Left cardiac atrium (tissue), 4 donors: ENCODE measurements around the gene NTPCR. TPM values are rescaled to one million over a fixed set of nuclear protein-coding genes. Genes with fewer than 3 reads are reported as not detected.
"Not testable (repeated sequence)": the region's sequence is repeated elsewhere in the genome, so short reads cannot be mapped to it uniquely, and the experiment has no call there.

ENCODE experiments used
- ATAC-seq, 2 donors: fragments of 200-7000 bp; cut with Tn5 transposase; one replicate each; pipeline ENCODE4 v1.9.1; 2020; ENCODE audit warnings: mild to moderate bottlenecking in 2 of 2, moderate library complexity in 2 of 2
- DNase-seq: peaks from one replicate; pipeline ENCODE4 v3.0.0-alpha.2; 2020
- intact Hi-C, 2 donors: fragments of 100-400 bp; cut with DNase I; formaldehyde crosslinking; loops; one replicate each; pipeline versions ENCODE4 v1.14.1 to v1.15.1; 2022 to 2023
- total RNA-seq, 2 donors: library from RNA; stranded (reverse); fragmentation: NEBNext Ultra II Directional; extraction: Animal tissue kit (Norgen Biotek cat#: 25700); gene quantifications; one replicate each; pipeline ENCODE4 v1.2.1, GENCODE V29; 2021
- donor health status: DM: no; HTN: yes; CAD: no.
- donor health status: DM: no; HTN: yes; CAD: no; lungs with severe emphysema.
- donor health status: DM: yes; HTN: yes; CAD: no.
- donor health status: Dilated cardiomyopathy.

NTPCR gene
- total RNA-seq, 2 donors from 2014 or later: 46.4 to 58.4 TPM

DNA sequence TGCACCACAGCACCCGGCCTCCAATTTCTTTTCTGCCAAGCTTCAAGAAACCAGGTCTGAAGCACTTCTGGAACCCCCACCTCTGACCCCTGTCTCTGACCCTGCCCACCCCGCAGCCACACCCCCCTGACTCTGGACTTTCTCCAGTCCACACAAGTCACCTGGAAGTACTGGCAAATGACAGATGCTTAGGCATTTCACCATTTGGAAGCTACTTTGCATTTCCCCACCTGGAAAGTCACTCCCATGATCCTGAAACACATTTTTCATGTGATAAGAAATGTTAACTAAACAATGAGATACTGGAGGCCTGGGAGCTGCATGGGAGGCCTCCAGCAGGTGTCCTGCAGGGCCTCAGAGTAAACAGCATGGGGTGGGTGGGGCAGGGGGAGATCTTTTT lies 45.7 kb downstream of the NTPCR start:
- intact Hi-C loops: no loop called here
- ATAC-seq (no peak), DNase-seq (no peak)

- ATAC-seq (no peak), DNase-seq (no peak)
- intact Hi-C loops: no loop called here
These were observed 47.7 kb downstream of the NTPCR start for GRCh38 chr1:232998138-232998537.

DNA sequence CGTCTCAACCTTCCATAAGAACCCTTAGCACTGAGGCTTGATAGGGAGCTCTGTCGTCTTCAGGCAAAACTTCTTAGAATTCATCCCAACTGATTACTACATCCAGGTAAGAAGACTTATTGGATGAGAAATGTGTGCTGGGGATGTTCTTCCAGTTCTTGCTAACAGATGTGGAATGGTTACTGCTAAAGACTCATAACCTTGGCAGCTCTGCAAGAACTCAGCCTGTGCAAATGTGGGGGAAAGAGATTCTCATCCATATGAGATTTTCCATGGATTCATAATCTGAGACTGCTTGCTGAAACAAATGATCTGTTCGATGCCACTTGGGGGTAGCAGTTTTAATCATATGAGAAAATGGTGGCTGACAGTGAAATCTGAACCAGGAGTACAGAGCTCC lies 48.2 kb downstream of the NTPCR start:
- intact Hi-C loops: no loop called here
- DNase-seq: no peak
- ATAC-seq: no peak

DNA sequence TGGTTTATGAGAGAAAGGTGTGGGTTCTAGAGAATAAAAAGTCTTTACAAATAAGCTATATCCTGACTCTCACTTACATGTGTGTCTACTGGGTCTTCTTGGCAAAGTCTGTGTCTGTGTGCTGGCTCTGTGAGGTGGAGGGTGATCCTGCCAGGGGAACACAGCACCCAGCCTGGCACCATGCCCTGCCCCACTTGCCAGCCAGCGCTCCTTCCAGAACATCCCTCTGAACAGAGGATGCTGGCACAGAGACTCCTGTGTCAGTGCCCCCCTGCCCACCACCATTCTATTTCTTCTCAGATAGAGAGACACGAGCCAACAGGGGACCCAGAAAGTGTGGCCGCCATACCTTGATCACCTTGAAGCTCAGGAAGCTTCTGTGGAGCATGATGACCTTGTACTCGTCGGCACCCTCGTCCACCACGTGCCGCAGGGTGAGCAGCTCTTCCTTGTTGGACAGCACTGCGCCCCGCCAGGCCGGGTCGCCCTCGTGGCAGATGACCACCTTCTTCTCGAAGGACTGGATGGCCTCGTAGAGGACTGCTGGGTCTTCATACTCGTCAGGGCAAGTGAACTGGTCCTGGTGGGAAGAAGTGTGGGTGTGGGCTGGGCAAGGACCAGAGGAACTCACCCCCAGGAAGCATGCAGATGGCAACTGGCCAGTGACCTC lies 49.7 kb downstream of the NTPCR start:
- ATAC-seq (peak; percentile 56 to 81), DNase-seq (no peak)
- intact Hi-C loops: no loop called here

- DNase-seq, intact Hi-C loops, ATAC-seq: not testable (repeated sequence)
These were observed 53.2 kb downstream of the NTPCR start for GRCh38 chr1:233003638-233004037.

- no peak for ATAC-seq
- no peak for DNase-seq
- intact Hi-C loops: no loop called here
These were observed 54.0 kb downstream of the NTPCR start for GRCh38 chr1:233004451-233004850.

GRCh38 chr1:233005156-233005555 lies 54.7 kb downstream of the NTPCR start:
- intact Hi-C loops: no loop called here
- ATAC-seq (no peak), DNase-seq (no peak)

DNA sequence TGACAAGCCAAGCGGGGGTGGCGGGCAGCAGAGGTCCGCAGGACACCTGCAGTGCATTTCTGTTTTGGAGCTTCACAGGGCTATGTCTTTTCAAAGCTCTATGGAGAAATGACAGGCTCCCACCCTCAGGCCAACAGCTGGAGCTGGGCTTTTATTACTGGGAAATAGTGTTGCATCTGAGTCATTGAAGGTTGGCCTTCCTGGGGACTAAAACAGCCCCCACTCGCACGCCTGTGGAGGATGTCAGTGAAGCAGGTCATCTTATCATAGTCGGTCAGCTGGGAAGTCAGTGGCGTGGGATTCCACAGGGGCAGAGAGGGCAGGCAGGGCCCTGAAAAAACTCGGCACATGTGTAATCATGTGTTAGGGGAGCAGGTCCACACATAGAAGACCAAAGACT lies 55.3 kb downstream of the NTPCR start:
- intact Hi-C loops: no loop called here
- ATAC-seq (no peak), DNase-seq (no peak)

- ATAC-seq (no peak), DNase-seq (no peak)
- intact Hi-C loops: no loop called here
These were observed 55.7 kb downstream of the NTPCR start for GRCh38 chr1:233006108-233006507.

- DNase-seq (no peak), ATAC-seq (no peak)
- intact Hi-C loops: no loop called here
These were observed 56.1 kb downstream of the NTPCR start for GRCh38 chr1:233006541-233006973.

- intact Hi-C loops: no loop called here
- ATAC-seq: no peak
- no peak for DNase-seq
These were observed 59.7 kb downstream of the NTPCR start for GRCh38 chr1:233010146-233010545.

DNA sequence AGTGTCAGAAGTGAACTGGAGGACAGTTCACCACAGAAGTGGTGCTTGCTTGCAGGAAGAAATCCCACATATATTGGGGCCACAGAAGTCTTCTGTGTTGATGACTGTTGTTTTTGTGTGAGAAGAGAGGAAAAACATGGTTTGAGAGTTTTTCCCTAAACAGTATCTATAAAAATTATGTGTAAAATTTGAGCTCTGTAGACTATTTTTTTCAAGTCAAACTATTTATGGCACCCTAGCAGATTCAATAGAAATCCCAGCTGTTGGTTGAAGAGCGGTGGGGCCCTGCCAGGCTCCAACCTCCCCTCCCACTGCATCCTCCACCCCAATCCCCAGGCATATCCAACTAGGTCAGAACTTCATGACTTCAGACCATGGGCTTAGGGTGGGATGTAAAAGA lies 61.6 kb downstream of the NTPCR start:
- DNase-seq: no peak
- ATAC-seq: no peak

DNA sequence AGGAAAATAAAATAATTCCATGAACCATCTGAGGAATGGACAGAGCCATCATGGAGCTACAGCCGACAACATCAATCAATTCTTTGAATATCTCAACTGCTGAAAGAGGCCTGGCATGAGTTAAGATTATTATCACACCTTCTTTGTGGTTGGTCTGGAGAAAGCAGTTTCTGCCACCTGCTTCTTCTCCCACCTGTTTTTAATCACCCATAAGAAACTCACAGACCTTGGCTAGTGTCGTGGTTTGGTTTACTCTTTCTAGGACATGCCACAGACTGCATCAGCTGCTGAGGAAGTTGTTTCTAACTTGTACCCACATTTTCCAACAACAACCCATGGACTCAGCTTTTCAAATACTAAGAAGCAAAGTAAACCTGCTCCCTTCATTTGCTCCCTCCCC lies 65.6 kb downstream of the NTPCR start:
- intact Hi-C loops: no loop called here
- DNase-seq: no peak
- no peak for ATAC-seq

More for the DNA sequence above, 61.6 kb downstream of the NTPCR start:
- intact Hi-C loops: no loop called here

DNA sequence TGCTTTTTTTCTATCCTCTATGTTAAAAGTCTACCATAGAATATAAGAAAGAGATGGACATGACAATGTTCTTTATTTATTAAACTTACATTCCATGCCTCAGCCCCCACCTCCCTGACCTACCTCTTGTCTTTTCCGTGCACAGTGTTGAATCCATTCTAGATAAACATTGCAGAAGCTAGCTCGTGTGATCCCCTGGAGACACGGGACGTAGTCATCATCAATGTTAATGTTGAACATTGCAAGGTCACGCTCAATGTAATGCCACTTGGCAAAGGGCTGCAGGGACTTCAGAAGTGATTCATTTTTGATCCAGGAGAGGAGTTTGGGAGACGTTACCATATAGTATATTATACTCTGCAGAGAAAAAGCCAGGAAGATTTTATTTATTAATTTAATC lies 66.4 kb downstream of the NTPCR start:
- no peak for DNase-seq
- no peak for ATAC-seq
- intact Hi-C loops: no loop called here

DNA sequence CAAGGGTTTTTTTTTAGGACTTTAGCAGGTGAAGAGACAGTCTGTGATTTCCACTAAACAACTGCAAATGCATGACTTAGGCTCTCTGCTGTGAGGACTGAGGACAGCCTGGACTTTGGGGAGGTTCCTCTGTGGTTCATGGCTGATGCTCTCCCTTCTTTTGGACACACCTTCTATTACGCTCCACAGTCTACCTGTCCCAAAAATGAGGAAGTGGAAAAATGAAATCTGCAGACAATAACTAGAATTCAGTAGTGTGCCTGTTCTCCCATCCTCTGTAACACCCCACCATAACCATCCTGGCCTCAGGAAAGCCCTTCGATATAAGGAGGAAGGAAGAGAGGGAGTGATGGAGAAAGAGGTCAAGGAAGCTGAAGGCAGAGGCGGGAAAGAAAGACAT lies 68.7 kb downstream of the NTPCR start:
- DNase-seq: no peak

DNA sequence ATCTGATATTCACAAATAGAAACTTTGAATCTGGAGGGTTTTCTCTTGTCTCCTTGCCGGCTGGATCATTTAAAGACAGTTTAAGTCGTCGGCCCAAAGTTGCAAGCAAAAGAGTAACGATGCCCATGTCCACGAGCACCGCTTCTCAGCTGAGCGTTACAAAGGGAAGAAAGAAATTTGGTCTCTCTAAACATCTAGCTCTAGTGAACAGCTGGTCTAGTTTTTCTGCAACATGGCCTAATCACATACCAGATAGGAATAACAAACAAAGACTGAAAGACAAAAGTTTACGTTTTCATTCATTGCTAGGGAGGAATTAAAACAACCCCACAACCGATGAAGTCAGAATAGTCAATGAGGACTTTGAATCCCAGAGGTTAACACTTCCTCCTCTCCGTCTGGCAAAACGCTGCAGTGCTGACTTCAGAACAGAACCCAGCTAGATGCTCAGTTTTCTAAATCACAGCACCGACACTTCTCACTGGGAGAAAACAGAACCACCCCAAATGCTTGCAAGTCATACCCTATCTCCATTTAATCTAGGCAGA lies 69.4 kb downstream of the NTPCR start:
- intact Hi-C loops: loop anchor here in 1 of 2 donors (5.0 kb wide), 1 partner anchor 388 kb away; the partner anchor contains the start of gene SIPA1L2
- DNase-seq (no peak), ATAC-seq (peak in 1 of 2 donors; percentile 35)

More for the DNA sequence above, 68.7 kb downstream of the NTPCR start:
- ATAC-seq: no peak
- intact Hi-C loops: no loop called here

DNA sequence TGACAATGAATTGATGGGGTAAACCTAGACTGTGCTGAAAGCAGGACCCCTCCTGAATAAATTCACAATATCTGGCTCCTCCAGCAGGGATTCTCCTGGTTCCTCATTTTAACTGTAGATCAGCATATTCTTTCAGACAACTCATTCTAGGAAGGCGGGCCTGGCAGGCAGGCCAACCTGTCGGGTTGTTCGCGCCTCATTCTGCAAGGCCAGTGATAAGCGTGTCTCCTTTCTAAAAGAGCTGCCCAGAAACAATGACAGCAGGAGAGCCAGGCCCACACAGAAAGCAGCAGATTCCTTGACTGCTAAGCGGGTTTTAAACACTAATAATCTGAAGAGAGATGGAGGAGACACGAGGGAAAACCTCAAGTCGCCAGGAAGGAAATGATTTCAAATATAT lies 70.0 kb downstream of the NTPCR start:
- intact Hi-C loops: loop anchor here in 1 of 2 donors (5.0 kb wide), 1 partner anchor 388 kb away; the partner anchor contains the start of gene SIPA1L2
- peak; percentile 25 for DNase-seq

DNA sequence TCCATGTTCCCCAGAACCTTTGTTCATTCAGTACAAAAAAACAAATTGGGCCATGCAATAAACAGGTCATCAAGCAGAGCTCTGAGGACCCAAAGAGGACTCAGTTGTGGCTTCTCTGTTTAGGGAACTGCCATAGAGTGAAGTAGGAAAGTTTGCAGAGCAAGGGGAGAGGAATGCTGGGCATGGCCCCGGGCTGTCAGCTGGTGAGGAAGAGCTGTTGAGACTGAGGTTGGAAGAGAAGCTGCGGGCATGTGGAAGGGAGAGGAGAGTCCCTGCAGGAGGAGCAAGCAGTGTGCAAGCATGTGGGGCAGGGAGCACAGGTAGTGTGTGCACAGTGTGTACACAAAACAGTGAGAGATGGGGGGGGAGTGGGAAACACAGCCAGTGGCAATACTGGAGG lies 71.8 kb downstream of the NTPCR start:
- ATAC-seq (no peak), DNase-seq (no peak)
- intact Hi-C loops: loop anchor here in 1 of 2 donors (5.0 kb wide), 1 partner anchor 390 kb away; the partner anchor contains the start of gene SIPA1L2

More for the DNA sequence above, 70.0 kb downstream of the NTPCR start:
- peak; percentile 51 to 86 for ATAC-seq

DNA sequence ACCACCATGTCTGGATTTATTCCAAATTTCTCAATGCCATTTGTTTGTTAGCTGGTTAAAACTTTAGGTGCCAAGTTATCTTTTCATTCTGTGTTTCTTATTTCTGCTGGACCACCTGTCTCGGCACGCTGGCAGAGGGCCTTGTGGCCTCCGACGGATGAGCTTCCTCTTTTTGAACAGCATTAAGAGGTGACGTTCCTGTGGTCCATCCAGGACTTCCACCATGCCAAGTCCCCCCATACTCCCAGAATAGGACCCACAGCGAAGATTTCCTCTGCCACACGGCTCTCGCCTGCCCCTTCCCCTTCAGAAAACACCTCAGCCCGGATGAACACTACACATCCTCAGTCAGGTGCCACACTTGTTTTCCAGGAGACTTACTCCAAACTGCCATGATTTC lies 73.8 kb downstream of the NTPCR start:
- intact Hi-C loops: loop anchor here (2.0 to 5.0 kb wide), 2 partner anchors 389 to 392 kb away; partner anchors contain the start of gene SIPA1L2 (in 1 of the 2)
- ATAC-seq: no peak
- DNase-seq: no peak

DNA sequence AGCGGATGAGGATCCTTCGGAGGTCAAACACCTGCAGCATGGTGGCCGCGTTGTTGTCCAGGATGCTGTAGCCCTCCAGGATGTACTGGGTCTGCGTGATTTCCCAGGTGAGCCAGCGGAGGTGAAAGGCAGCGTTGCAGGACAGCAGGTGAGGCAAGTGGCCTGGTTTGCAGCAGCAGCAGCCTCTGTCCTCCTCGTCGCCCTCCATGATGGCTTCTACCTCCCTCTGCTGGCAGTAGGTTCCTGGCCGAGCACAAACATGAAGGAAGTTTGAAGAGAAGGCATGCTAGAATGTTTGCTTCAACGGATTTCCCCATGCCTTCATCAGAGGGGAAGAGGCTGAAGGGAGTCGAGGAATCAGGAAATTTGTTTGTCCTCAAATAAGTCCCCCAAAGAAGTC lies 74.7 kb downstream of the NTPCR start:
- DNase-seq (peak; percentile 30), ATAC-seq (peak in 1 of 2 donors; percentile 50)
- intact Hi-C loops: loop anchor here (2.0 to 5.0 kb wide), 2 partner anchors 383 to 390 kb away; no protein-coding TSS in a partner anchor

GRCh38 chr1:233025567-233025966 lies 75.2 kb downstream of the NTPCR start:
- intact Hi-C loops: loop anchor here (2.0 to 5.0 kb wide), 2 partner anchors 383 to 391 kb away; no protein-coding TSS in a partner anchor
- DNase-seq (no peak), ATAC-seq (no peak)
